HCT116 (cell line): ENCODE results near the gene MSANTD4. TPM values are rescaled to one million over a fixed set of nuclear protein-coding genes. Genes with fewer than 3 reads are reported as not detected.

Source experiments
- ATAC-seq: fragments of 200-7000 bp; cut with Tn5 transposase; 2 replicates; pipeline ENCODE4 v1.9.1; 2020; ENCODE audit warnings: mild to moderate bottlenecking, moderate library complexity
- BruUV-seq: library from RNA; stranded (reverse); fragments of 400-500 nt; replicated peaks from 2 replicates; lab custom pipeline; 2021; lab: Mats Ljungman, UMichigan
- CTCF ChIA-PET: fragments of 300-600 bp; sonication (Branson Sonifier 250); formaldehyde crosslinking; loops from one replicate; lab custom pipeline; 2021; ENCODE audit warnings: antibody characterized with exemption; lab: Charles Lee
- POLR2A ChIA-PET: fragments of 300-600, 350-600 bp; sonication (Branson Sonifier 250); formaldehyde crosslinking; loops from one replicate; lab custom pipeline; 2021; ENCODE audit warnings: antibody characterized with exemption; lab: Charles Lee
- RAD21 ChIA-PET, 2 experiments: fragments of 300-600 bp; sonication (Branson Sonifier 250); formaldehyde crosslinking; loops; one replicate each; lab custom pipeline; 2023; ENCODE audit warnings: low total read pairs in 2 of 2; ENCODE audit not compliant: uncharacterized antibody in 2 of 2, unreplicated experiment in 2 of 2, low non-redundant PET in 1 of 2; lab: Charles Lee
- DNase-seq: peaks from one replicate; pipeline ENCODE4 v3.0.0-alpha.2; 2010; ENCODE audit warnings: low read depth, low spot score
- H2AFZ ChIP-seq: fragments of 200-600 bp; shearing (Covaris generic), sonication (generic); 2 replicates; pipeline ENCODE4 v1.6.1; 2017; ENCODE audit warnings: low read depth, mixed run types, mixed read lengths, antibody characterized with exemption, low read length; ENCODE audit not compliant: poor library complexity, severe bottlenecking
- H3K27ac ChIP-seq: 2 replicates; pipeline ENCODE4 v1.5.1; 2012; ENCODE audit warnings: low read depth, low read length
- H3K27me3 ChIP-seq: fragments of 200-600 bp; sonication (generic); 2 replicates; pipeline ENCODE4 v1.6.1; 2016; ENCODE audit warnings: mixed run types, low read length, mixed read lengths; ENCODE audit not compliant: insufficient read depth
- H3K36me3 ChIP-seq, 2 experiments: fragments of 200-500 bp in 1 of 2; fragments of 200-600 bp in 1 of 2; sonication (Bioruptor generic) in 1 of 2; sonication (generic) in 1 of 2; 2 replicates each; pipeline versions ENCODE4 v1.5.1 to v1.6.1; 2014 to 2016; ENCODE audit warnings: low read length in 2 of 2, inconsistent platforms in 1 of 2, mixed read lengths in 1 of 2, mixed run types in 1 of 2; ENCODE audit not compliant: insufficient read depth in 2 of 2, control insufficient read depth in 1 of 2
- H3K4me1 ChIP-seq, 2 experiments: fragments of 200-600 bp in 1 of 2; sonication (generic) in 1 of 2; 2 replicates each; pipeline versions ENCODE4 v1.5.1 to v1.6.1; 2012 to 2017; ENCODE audit warnings: low read length in 2 of 2, inconsistent platforms in 1 of 2, mild to moderate bottlenecking in 1 of 2, mixed read lengths in 1 of 2, mixed run types in 1 of 2, moderate library complexity in 1 of 2; ENCODE audit not compliant: insufficient read depth in 2 of 2, control insufficient read depth in 1 of 2
- H3K4me2 ChIP-seq: fragments of 200-600 bp; sonication (generic); 2 replicates; pipeline ENCODE4 v1.6.1; 2017; ENCODE audit warnings: mixed run types, low read length, mixed read lengths
- H3K4me3 ChIP-seq, 2 experiments: fragments of 200-600 bp in 1 of 2; sonication (generic) in 1 of 2; replicated peaks in 1 of 2; 2 replicates each; pipeline ENCODE4 v1.5.1; 2011 to 2016; ENCODE audit warnings: low read length in 2 of 2, control low read depth in 1 of 2, low read depth in 1 of 2, mild to moderate bottlenecking in 1 of 2, mixed read lengths in 1 of 2, mixed run types in 1 of 2
- H3K79me2 ChIP-seq: fragments of 200-600 bp; sonication (generic); 2 replicates; pipeline ENCODE4 v1.6.1; 2017; ENCODE audit warnings: mild to moderate bottlenecking, mixed run types, low read length, moderate library complexity, mixed read lengths; ENCODE audit not compliant: insufficient read depth
- H3K9ac ChIP-seq: fragments of 200-600 bp; sonication (generic); 2 replicates; pipeline ENCODE4 v1.6.1; 2016; ENCODE audit warnings: low read length, mixed read lengths
- H3K9me2 ChIP-seq: fragments of 200-600 bp; sonication (generic), shearing (Covaris generic); 2 replicates; pipeline ENCODE4 v1.6.1; 2017; ENCODE audit warnings: mixed run types, mild to moderate bottlenecking, moderate library complexity; ENCODE audit not compliant: insufficient read depth
- H3K9me3 ChIP-seq, 2 experiments: fragments of 200-500 bp in 1 of 2; fragments of 200-600 bp in 1 of 2; sonication (Bioruptor generic) in 1 of 2; sonication (generic) in 1 of 2; 2 replicates each; pipeline ENCODE4 v1.6.1; 2014 to 2017; ENCODE audit warnings: low read length in 2 of 2, mixed read lengths in 2 of 2, inconsistent platforms in 1 of 2, low read depth in 1 of 2, mild to moderate bottlenecking in 1 of 2, mixed run types in 1 of 2, moderate library complexity in 1 of 2; ENCODE audit not compliant: control insufficient read depth in 1 of 2, insufficient read depth in 1 of 2
- H4K20me1 ChIP-seq: fragments of 200-600 bp; sonication (generic), shearing (Covaris generic); 2 replicates; pipeline ENCODE4 v1.6.1; 2017; ENCODE audit warnings: mixed run types, mild to moderate bottlenecking, moderate library complexity; ENCODE audit not compliant: insufficient read depth
- CBX3 ChIP-seq: IDR thresholded peaks from 2 replicates; pipeline ENCODE4 v1.6.1; 2012; ENCODE audit warnings: low read depth
- ELF1 ChIP-seq: IDR thresholded peaks from 2 replicates; pipeline ENCODE4 v1.6.1; 2012; ENCODE audit warnings: low read depth, borderline replicate concordance
- EZH2 ChIP-seq: fragments of 200-600 bp; sonication (generic); IDR thresholded peaks from 2 replicates; pipeline ENCODE4 v1.6.1; 2017; ENCODE audit warnings: antibody characterized with exemption, mixed run types
- EZH2phosphoT487 ChIP-seq: fragments of 200-600 bp; IDR thresholded peaks from 2 replicates; pipeline ENCODE4 v1.6.1; 2018; ENCODE audit warnings: antibody characterized with exemption, borderline replicate concordance
- FOSL1 ChIP-seq: IDR thresholded peaks from 2 replicates; pipeline ENCODE4 v1.6.1; 2012; ENCODE audit warnings: low read depth
- JUND ChIP-seq: IDR thresholded peaks from 2 replicates; pipeline ENCODE4 v1.6.1; 2012
- POLR2A ChIP-seq: IDR thresholded peaks from 2 replicates; pipeline ENCODE4 v1.7.0; 2011; ENCODE audit warnings: borderline replicate concordance; ENCODE audit not compliant: insufficient read depth, insufficient read length; ENCODE audit errors: extremely low read depth
- POLR2AphosphoS5 ChIP-seq: IDR thresholded peaks from 2 replicates; pipeline ENCODE4 v1.6.1; 2011; ENCODE audit warnings: mild to moderate bottlenecking, low read depth, low read length, moderate library complexity
- RAD21 ChIP-seq: IDR thresholded peaks from 2 replicates; pipeline ENCODE4 v1.6.1; 2012; ENCODE audit warnings: low read depth, mild to moderate bottlenecking
- SIN3A ChIP-seq: IDR thresholded peaks from 2 replicates; pipeline ENCODE4 v1.6.1; 2012; ENCODE audit warnings: low read depth
- SP1 ChIP-seq: IDR thresholded peaks from 2 replicates; pipeline ENCODE4 v1.6.1; 2012; ENCODE audit warnings: low read depth
- SRF ChIP-seq: IDR thresholded peaks from 2 replicates; pipeline ENCODE4 v1.6.1; 2012; ENCODE audit warnings: low read depth
- TCF7L2 ChIP-seq: IDR thresholded peaks from 2 replicates; pipeline ENCODE4 v1.7.0; 2011; ENCODE audit warnings: borderline replicate concordance, inconsistent platforms; ENCODE audit not compliant: insufficient read depth, insufficient read length; ENCODE audit errors: extremely low read depth
- YY1 ChIP-seq: IDR thresholded peaks from 2 replicates; pipeline ENCODE4 v1.6.1; 2011; ENCODE audit warnings: low read length, low read depth, moderate library complexity, mild to moderate bottlenecking; ENCODE audit not compliant: insufficient replicate concordance; ENCODE audit errors: extremely low read depth
- ZFX ChIP-seq: fragments of 450-650 bp; IDR thresholded peaks from 2 replicates; pipeline ENCODE4 v1.6.1; 2017
- ZNF274 ChIP-seq: fragments of 200-500 bp; sonication (Bioruptor generic); IDR thresholded peaks from 2 replicates; pipeline ENCODE4 v1.6.1; 2014; ENCODE audit warnings: mild to moderate bottlenecking, low read depth, low read length, inconsistent platforms
- intact Hi-C: fragments of 100-400 bp; cut with micrococcal nuclease; formaldehyde crosslinking; loops from 2 replicates; pipeline ENCODE4 v1.10.0; 2022
- total RNA-seq: library from RNA; stranded (reverse); gene quantifications from one replicate; pipeline ENCODE4 v1.2.1, GENCODE V29; 2021; ENCODE audit not compliant: unreplicated experiment
- TF ChIP-seq, protein P1 (sequence below): IDR thresholded peaks from 2 replicates; pipeline ENCODE4 v1.6.1; 2012; ENCODE audit warnings: low read depth
- TF ChIP-seq, protein P2 (sequence below): IDR thresholded peaks from 2 replicates; pipeline ENCODE4 v1.6.1; 2011; ENCODE audit warnings: mild to moderate bottlenecking, low read length, moderate library complexity; ENCODE audit not compliant: insufficient replicate concordance; ENCODE audit errors: extremely low read depth
- TF ChIP-seq, protein P3 (sequence below): IDR thresholded peaks from 2 replicates; pipeline ENCODE4 v1.6.1; 2012

MSANTD4 gene
- total RNA-seq, 1 experiment from 2014 or later: 15.7 TPM

DNA sequence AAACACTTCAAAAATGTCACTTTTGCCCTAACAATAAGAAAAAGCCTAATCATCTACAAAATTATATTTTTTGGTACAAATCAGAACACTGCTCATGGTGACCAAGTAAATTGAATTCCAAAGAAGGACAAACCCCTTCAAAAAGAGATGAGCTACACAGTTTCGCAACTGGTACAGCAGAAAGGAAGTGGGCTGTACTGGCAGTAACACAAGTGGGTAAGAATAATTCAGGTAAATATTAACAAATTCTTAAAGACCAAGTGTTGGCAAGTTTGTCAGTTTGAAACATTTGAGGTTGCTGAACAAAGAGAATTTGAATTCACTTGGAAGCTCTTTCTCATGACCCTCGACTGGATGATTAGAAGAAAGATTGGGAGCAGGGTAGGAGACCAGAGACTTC is 35.5 kb downstream of the MSANTD4 start:
- Histone ChIP-seq H4K20me1 (no peaks in the 10 kb centered on the region), H3K4me2 (no peak overlapping the region), H3K4me1 (no peaks in the 10 kb centered on the region), H3K9ac (no peak overlapping the region), H3K9me2 (no peaks in the 10 kb centered on the region), H2AFZ (no peak overlapping the region), H3K79me2 (no peaks in the 10 kb centered on the region), H3K9me3 (no peaks in the 10 kb centered on the region), H3K36me3 (no peaks in the 10 kb centered on the region), H3K27ac (no peak overlapping the region), H3K27me3 (no peaks in the 10 kb centered on the region), H3K4me3 (no peak overlapping the region)
- ChIA-PET POLR2A (no interaction called here), RAD21 (no interaction called here), CTCF (no interaction called here)
- no peak for ATAC-seq
- BruUV-seq: no TSS peak
- TF ChIP-seq, protein P1, sequence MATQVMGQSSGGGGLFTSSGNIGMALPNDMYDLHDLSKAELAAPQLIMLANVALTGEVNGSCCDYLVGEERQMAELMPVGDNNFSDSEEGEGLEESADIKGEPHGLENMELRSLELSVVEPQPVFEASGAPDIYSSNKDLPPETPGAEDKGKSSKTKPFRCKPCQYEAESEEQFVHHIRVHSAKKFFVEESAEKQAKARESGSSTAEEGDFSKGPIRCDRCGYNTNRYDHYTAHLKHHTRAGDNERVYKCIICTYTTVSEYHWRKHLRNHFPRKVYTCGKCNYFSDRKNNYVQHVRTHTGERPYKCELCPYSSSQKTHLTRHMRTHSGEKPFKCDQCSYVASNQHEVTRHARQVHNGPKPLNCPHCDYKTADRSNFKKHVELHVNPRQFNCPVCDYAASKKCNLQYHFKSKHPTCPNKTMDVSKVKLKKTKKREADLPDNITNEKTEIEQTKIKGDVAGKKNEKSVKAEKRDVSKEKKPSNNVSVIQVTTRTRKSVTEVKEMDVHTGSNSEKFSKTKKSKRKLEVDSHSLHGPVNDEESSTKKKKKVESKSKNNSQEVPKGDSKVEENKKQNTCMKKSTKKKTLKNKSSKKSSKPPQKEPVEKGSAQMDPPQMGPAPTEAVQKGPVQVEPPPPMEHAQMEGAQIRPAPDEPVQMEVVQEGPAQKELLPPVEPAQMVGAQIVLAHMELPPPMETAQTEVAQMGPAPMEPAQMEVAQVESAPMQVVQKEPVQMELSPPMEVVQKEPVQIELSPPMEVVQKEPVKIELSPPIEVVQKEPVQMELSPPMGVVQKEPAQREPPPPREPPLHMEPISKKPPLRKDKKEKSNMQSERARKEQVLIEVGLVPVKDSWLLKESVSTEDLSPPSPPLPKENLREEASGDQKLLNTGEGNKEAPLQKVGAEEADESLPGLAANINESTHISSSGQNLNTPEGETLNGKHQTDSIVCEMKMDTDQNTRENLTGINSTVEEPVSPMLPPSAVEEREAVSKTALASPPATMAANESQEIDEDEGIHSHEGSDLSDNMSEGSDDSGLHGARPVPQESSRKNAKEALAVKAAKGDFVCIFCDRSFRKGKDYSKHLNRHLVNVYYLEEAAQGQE: no peak
- TF ChIP-seq SP1 (no peak), ZFX (no peak), CBX3 (no peak), POLR2AphosphoS5 (no peak), JUND (no peak), FOSL1 (no peak), SRF (no peak), TCF7L2 (no peak), EZH2 (no peak), POLR2A (no peak), ZNF274 (no peak), EZH2phosphoT487 (no peak), SIN3A (no peak), RAD21 (no peak), ELF1 (no peak), YY1 (no peak)
- TF ChIP-seq, protein P2, sequence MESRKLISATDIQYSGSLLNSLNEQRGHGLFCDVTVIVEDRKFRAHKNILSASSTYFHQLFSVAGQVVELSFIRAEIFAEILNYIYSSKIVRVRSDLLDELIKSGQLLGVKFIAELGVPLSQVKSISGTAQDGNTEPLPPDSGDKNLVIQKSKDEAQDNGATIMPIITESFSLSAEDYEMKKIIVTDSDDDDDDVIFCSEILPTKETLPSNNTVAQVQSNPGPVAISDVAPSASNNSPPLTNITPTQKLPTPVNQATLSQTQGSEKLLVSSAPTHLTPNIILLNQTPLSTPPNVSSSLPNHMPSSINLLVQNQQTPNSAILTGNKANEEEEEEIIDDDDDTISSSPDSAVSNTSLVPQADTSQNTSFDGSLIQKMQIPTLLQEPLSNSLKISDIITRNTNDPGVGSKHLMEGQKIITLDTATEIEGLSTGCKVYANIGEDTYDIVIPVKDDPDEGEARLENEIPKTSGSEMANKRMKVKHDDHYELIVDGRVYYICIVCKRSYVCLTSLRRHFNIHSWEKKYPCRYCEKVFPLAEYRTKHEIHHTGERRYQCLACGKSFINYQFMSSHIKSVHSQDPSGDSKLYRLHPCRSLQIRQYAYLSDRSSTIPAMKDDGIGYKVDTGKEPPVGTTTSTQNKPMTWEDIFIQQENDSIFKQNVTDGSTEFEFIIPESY: no peak
- TF ChIP-seq, protein P3, sequence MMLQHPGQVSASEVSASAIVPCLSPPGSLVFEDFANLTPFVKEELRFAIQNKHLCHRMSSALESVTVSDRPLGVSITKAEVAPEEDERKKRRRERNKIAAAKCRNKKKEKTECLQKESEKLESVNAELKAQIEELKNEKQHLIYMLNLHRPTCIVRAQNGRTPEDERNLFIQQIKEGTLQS: no peak
- no peak for DNase-seq
- intact Hi-C loops: no loop called here
